HT1080 (cell line): ENCODE results near the gene ABCC4. TPM values are rescaled to one million over a fixed set of nuclear protein-coding genes. Genes with fewer than 3 reads are reported as not detected.
A peak's percentile ranks its signal among the peaks of the same experiment; 100 is the strongest.

Experiments
- DNase-seq: peaks from one replicate; pipeline ENCODE4 v3.0.0-alpha.2; 2015; ENCODE audit warnings: low read depth
- total RNA-seq: library from RNA; depleted of rRNA; stranded (reverse); fragments of >200 nt; shearing (Covaris generic); gene quantifications from 2 replicates; pipeline ENCODE4 v1.2.3, GENCODE V29; 2014

The ABCC4 gene
- total RNA-seq, 1 experiment from 2014 or later, result 17.2 TPM

DNA sequence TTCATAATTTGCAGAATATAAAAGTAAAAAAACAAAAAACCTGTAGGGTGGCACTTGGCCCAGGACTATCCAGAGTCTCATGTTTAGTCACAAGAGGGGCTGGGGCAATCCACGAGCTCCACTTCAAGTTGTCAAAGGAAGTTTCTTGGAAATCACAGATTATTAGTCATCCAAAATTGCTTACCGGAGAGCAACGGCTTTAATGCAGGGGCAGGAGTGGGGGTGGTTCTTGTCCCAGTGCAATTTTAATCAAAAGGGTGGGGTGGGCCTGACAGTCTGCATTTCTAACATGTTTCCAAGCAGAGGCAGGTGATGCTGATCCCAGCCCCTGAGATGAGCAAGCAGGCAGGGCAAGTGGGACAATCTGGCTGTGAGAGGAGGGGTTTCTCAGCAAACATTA lies 233.9 kb downstream of the ABCC4 start:
- peak; percentile 76 for DNase-seq

DNA sequence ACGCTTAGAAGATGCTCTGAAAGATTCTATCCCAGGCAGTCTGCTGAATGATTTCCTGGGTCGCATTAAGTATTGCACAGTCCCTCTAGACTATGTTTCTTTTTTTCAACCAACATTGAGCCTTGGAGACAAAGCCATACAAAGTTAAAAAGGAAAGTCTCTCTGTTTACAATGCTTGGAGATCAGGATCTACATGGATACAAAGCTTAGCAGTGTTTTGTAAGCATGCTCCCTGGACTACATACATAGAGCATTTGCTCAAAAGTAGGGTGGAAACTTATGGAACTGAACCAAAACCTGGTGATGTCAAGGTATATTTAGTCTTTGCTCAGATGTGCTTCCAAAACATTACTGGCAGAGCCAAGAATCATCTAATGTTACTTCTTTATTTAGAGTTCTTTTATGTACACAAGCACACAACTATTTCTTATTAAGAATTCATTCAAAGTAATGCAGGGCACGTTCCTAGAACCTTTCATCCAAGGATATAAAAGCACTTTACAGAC lies 241.2 kb downstream of the ABCC4 start:
- DNase-seq, result no peak

DNA sequence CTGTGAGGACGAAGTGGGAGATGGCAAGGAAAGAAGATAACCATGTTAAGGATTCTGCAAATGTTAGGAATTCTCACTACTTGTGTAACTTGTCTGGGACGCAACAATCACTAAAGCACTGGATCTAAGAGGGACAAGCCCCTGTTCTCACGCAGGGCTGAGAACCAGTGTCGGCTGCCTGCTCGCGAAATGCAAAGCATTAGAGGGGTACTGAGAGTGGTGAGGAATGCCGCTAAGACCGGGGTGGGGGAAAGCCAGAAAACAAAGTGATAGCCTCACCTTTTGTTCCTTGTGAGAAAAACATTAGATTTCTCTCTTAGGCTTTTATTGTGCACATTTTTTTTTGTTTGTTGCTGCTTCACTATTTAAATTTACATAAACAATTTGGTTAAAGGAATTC lies 241.9 kb downstream of the ABCC4 start:
- no peak for DNase-seq

DNA sequence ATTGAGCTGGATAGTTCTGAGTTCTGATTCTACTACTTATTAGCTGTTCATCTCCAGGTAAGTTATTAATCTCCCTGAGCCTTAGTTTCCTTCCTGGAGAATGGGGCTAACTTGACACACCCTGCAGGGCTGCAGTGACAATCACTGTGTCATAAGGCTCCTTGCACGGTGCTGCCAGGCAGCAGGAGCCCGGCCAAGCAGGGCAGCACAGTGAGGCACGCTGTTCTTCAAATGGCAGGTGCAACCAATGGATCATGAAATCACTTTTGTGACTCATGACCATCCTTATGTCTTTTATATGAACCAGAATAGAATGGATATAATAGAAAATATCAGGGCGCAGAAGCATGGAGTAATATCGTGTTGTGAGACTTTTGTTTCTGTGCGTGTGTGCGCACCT lies 242.6 kb downstream of the ABCC4 start:
- no peak for DNase-seq

DNA sequence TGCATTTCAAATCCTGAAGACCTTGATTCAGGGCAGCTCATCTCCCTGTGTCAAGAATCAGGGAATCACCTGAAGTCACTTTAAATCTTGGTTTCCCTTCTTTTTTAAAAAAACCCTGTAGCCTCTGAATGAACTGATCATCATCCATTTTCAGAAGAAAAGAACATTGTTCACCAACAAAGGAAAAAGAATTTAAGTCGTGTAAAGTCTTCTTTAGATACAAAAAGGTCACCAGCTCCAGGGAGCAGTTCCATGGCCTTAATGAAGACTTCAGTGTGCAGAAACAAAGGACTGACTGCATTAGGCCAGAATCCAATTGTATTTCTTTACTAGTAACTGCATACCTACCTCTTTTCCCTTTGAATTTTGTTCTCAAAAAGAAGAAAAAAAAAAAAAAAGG lies 245.0 kb downstream of the ABCC4 start:
- no peak for DNase-seq

DNA sequence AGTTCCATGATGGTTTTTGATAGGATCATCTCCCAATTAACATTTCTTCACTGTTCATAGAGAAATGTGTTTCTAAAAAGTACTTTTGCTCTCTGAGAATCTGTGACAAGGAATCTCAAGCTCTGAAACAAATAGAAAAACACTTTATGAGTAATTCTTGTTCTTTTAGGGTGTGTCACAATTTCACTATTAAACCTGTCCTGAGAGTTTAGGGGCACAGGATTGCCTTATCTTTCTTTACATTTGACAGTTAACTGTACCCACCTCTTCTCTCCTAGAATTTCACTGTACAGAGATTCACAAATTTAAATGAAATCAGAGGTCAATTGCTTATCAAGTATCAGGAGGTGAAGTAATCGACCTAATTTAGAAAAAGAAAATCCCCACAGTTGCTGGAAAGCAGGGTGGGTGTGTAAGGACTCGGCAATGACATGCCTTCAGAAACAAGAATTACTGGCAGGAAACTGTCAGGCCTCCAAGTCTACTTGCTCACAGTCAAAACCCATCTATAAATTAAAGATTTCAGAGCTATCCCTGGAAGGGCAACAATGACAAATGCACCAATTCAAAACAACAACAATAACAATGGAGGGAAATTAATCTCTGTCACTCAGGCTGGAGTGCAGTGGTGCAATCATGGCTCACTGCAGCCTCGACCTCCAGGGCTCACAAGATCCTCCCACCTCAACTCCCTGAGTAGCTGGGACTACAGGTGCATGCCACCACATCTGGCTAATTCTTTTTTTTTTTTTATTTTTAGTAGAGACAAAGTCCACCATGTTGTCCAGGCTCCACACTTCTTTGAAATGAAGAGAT lies 250.2 kb downstream of the ABCC4 start:
- no peak for DNase-seq

DNA sequence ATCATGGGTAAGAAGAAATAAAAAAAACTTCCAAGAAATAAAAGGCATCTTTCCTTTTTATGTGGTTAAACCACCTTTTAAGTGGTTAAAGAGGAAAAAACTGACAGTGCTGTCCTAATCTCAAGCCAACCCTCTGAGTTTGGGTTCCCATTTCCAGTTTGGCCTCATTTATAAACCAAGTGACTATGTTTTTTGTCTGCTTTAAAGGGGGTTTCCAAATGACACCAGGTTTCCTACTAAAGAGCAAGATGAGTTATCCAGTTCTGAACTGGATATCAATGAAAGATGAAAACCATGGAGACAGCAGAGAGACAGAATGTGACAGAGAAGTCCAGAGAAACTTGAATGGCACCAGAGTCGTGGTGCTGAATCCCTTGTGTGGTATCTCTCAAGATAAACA lies 251.5 kb downstream of the ABCC4 start:
- DNase-seq, result no peak

DNA sequence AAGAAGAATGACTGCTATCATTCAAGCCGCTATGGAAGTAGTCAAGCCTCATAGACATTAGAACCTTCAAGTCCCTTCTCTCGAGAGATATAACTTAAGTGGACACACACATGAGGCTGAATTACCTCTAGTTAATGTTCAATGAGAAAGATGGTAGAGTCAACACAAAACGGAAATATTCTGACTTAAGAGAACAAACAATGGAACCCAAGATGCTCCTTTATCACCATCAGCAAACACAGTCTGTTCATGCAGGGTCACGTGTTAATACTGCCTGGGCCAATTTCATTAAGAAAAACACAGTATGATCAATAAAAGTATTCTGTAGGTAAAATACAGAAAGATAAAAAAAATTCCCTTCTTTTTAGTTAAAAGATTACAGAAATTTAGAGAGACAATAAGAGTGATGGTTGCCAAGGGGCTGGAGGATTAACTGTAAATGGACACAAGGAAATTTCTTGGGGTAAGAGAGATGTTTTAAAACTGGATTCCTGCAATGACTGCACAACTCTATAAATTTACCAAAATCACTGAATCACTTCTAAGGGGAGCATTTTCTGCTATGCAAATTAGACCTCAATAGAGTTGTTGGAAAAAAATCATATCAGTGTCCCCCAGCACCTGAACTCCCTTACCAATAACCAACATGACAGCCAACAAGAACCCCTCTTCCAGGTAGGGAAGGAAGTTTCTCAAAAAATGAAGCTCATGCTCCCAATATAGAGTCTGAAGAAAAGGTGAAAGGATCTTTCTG lies 256.6 kb downstream of the ABCC4 start:
- no peak for DNase-seq

DNA sequence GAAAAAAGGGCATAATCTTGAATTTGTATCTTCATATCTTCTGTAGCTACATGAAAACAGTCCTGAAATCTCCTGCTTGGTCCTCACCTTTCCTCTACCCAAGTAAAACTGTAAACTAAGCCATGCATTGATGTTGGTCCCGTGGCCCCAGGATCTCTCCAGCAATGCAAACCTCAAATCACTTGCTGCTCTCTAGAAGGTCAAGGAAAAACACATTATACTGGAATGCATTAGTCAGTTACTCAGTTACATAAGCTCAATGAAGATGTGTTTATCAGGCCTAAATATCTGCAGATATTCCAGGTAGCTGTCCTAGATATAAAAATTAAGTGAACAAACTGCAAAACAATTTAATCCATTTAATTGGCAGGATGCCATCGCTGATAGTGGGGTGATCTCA lies 261.8 kb downstream of the ABCC4 start:
- DNase-seq, result no peak

DNA sequence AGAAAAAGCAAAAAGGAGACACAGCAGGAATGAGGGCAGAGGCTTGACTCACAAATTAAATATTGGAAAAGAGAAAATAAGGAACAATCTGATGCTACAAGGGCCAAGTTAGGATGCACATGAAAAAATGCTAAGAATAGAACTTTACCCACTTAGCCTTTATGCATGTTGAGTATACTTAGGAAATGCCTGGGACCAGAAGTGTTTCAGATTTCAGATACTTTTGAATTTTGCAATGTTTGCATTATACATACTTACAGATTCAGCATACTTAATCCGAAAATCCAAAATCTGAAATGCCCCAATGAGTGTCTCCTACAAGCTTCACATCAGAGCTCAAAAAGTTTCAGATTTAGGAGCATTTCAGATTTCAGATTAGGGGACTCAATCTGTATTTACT lies 262.3 kb downstream of the ABCC4 start:
- DNase-seq, result no peak

DNA sequence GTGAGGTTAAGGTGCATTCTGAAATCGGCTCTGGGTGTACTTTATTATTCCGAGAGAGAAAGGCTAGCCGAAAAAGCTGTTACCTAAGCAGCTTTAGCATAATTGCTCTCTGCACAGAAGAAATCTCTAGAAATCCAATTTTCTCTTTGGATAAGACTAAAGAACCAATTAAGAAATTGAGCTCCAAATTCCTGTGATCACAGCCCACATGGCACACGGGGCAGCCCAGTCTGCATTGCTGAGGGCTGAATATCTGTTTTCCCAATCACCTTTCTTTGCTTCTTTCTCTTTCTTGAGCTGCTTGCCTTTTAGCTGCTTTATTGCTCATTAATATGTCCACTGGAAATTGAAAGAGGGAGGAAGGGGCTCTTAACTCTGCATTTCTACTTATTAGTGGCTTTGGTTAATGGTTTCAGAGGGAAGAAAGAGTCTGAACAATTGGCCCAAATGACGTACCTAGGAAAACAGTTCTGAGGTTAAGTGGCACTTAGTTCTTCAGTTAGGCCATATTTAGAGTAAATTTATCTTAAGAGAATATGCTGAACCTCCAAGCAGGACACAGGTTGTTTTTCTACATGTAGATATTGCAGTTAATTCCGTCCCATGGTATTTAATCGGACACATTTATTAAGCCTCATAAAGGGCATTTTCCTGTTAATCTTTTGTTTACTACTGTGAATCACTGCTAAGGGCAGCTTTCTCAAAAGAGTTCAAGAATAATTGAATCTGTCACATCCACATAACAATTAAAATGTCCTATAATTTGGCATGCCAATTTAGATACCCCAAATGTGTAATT lies 265.7 kb downstream of the ABCC4 start:
- DNase-seq, result no peak

DNA sequence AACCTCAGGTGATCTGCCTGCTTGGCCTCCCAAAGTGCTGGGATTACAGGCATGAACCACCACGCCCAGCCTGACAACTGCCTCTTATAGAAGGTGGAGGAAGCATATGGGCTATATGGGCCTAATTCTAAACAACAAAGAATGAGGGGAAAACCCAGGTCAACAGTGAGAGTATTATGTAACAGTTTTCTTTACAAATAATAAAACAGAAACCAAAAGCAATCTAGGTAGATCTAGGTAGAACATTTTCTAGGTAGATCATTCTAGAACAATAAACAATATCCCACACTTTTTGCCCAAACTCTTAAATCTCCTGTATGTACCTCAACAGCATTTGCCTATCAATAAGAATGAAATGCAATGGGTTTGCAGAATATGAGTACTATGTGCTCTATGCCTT lies 267.4 kb downstream of the ABCC4 start:
- DNase-seq, result no peak

DNA sequence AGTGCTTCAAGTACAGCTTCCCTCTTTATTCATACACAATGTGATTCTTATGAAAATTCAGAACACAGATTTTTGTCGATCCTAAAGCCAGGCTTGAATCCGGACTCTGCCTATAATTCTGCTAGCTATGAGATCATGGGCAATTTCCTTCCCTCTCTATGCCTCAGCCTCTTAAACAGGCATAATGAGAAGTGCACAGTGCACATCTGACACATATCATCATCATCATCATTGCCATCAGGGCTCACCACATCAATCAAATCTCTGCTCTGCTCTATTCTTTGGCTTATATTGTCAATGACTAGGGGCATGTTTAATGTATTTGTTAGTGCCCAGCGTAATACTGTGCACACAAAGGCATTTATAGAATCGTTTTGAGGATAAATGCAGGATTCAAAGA lies 269.1 kb downstream of the ABCC4 start:
- no peak for DNase-seq

DNA sequence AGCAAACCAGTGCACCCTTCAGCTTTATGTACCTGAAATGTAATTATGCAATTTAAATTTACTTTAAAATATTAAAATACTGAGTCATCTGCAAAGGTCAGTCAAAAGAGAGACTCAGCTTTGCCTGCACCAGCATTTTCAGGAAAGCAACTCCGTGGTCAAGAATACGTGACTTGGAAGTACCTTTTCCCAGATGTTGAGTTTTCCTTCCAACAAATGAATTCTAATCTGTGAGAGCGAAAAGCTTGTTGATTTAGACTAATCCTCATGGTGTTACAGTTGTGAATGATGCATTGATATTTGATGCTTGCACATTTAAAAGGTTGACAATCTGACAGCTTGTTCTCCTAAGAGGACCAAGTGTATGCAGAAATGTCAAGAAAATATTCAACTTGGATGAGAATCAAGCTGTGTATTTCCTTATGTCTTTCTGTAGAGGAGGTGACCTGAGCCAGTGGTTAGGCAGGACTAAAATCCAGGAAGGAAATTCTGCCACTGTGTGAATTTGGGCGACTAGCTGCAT lies 270.4 kb downstream of the ABCC4 start:
- DNase-seq, result no peak

DNA sequence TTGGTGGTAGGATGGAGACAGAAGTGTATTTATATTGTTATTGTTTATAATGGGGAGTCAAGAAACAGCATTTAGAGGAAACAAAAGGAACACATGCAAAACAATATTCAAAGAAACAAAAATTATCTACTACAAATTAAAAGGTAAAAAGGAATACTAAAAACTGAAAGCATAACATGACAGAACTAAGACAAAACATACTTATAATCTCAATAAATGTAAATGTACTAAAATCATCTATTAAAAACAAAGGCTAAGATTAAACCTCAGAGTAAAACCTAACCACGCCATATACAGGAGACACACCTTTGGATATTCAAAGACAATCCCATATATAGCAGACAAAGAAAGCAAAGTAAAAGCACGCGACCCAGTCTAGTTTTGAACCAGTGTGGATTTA lies 273.6 kb downstream of the ABCC4 start:
- DNase-seq, result no peak

DNA sequence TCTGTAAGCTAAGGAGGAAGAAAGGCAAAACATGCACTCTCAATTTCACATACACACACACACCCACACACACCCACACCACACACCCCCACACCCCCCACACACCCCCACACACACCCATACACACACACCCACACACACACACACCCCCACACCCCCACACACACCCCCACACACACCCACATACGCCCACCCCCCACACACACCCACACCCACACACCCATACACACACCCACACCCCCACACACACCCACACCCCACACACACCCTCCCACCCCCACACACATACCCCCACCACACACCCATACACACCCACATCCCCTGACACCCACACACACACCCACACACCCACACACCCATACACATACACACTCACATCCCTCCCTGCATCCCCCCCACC lies 276.1 kb downstream of the ABCC4 start:
- no peak for DNase-seq

DNA sequence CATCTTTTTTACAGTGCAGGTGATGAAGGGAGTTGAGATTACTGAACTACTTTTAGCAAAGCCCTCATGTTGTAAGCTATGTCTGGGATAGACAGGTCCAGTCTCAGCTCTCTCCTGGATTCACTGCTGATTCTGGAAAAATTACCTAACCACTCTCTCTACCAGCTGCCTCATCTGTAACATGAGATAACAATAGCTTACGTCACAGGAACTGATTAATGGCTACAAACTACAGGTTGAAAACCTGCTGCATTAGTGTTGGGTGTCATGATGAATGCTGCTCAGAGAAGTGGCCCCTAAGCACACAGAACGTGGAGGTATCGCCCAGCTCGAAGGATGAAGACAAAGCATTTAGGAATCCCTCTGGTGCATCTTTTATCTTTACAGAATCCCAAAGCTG lies 277.8 kb downstream of the ABCC4 start:
- DNase-seq, result peak; percentile 49

DNA sequence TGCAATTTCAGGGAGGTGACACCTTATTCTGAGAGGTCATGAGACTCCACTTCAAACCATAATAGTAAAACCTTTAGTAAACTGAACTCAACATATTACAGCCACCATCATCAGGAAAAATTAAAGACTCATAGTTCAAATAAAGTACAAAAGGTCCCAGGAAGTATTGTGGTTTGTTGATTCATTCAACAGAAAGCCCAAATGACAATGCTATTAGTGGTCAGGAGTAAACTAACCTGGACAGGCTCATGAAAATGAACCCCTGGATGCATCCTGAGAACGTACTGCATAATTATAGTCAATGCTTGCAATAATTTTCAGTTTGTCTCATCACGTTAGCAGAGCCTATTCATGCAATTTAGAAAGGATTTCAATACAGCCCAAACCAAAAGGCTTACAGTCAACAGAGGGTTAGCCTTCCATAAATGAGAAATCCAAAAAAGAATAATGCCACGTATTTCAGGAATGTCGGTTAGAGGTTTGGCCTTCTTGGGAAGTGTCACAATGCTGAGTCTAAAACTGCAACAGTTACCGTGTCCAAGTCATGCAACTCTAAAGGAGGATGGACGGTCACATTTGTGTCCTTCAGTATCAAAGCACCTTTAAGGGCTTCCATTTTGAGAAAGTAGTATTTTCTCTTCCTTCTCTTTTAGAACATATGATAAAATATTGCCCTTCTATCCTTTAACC lies 280.8 kb downstream of the ABCC4 start:
- peak; percentile 69 for DNase-seq

DNA sequence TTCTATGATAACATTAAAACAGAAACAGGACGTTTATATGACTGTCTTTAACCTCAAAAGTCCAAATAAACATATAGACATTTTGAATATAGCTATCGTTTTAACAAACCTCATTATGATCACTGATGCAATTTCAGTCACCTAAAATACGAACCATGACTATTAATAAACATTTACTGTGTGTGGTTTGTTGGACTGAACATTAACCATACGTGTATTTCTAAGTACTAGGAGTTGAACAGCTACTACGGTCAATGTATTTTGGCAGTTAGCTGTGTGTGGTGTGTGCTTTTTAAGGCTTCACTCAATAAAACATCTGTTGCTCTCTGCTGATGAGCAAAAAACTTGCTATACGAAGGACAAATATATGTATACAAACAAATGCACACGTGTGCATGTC lies 281.4 kb downstream of the ABCC4 start:
- no peak for DNase-seq

DNA sequence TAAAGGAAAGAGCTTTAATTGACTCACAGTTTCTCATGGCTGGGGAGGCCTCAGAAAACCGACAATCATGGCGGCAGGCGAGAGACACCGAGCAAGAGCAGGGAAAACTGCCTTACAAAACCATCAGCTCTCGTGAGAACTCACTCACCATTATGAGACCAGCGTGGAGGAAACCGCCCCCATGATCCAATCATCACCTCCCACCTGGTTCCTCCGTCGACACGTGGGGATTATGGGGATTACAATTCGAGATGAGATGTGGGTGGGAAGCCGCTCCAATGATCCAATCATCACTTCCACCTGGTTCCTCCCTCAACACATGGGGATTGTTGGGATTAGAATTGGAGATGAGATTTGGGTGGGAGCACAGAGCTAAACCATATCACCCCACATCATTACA lies 293.9 kb downstream of the ABCC4 start:
- DNase-seq, result no peak

DNA sequence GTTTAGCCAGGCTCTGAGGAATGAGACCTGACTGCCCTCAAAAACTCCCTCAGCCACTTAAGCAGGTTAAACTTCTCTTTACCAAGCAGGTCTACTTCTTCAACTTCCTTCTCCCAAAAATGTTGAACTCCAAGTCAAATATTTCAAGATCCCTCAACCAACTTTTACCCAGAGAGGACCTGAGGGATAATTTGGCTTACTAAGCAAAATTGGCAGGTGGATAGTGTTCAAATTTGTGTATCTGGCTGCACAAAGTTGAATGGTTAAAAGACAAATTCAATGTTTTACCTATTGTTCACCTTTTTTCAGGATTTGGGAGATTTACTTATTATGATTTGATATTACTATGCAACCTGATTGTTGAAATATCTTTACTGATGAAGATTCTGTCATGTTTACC lies 296.0 kb downstream of the ABCC4 start:
- DNase-seq, result no peak
